ENCODE results near the gene ZNF554.
A peak's percentile ranks its signal among the peaks of the same experiment; 100 is the strongest.

The ZNF554 gene

DNA sequence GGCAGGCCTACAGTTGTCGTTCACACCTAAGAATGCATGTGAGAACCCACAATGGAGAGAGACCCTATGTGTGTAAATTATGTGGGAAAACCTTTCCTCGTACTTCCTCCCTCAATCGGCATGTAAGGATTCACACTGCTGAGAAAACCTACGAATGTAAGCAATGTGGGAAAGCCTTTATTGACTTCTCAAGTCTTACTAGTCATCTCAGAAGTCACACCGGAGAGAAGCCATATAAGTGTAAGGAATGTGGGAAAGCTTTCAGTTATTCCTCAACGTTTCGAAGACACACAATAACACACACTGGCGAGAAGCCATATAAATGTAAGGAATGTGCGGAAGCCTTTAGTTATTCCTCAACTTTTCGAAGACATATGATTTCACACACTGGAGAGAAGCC is 32.9 kb downstream of the ZNF554 start:
- intact Hi-C loops (cut with DNase I): no loop called here
- no peak for DNase-seq

DNA sequence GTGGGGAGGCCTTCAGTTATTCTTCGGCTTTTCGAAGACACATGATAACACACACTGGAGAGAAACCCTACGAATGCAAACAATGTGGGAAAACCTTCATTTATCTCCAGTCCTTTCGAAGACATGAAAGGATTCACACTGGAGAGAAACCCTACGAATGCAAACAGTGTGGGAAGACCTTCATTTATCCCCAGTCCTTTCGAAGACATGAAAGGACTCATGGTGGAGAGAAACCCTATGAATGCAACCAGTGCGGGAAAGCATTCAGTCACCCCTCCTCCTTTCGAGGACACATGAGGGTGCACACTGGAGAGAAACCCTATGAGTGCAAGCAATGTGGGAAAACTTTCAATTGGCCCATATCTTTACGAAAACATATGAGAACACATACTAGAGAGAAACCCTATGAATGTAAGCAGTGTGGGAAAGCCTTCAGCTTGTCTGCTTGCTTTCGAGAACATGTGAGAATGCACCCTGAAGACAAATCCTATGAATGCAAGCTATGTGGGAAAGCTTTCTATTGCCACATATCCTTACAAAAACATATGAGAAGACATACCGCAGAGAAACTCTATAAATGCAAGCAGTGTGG is 33.4 kb downstream of the ZNF554 start:
- intact Hi-C loops (cut with DNase I): no loop called here
- DNase-seq: no peak

DNA sequence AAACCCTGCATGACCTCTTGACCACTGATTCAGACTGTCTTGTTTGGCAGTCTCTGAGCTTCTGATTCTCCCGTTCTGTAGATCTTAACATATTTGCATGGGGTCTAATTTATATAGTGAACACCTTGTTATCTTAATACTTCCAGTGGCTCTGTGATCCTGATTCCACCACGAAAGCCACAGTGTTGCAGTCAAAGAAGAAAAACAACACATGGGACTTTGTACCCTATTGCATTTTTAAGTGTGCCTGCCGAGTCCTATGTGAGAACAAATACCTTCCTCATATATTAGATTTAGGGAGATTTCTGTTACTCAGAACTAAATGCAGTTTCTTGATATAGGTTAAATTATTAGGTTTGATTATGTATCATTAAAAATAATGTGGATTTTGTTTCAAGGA is 35.2 kb downstream of the ZNF554 start:
- no peak for DNase-seq
- intact Hi-C loops (cut with DNase I): no loop called here

DNA sequence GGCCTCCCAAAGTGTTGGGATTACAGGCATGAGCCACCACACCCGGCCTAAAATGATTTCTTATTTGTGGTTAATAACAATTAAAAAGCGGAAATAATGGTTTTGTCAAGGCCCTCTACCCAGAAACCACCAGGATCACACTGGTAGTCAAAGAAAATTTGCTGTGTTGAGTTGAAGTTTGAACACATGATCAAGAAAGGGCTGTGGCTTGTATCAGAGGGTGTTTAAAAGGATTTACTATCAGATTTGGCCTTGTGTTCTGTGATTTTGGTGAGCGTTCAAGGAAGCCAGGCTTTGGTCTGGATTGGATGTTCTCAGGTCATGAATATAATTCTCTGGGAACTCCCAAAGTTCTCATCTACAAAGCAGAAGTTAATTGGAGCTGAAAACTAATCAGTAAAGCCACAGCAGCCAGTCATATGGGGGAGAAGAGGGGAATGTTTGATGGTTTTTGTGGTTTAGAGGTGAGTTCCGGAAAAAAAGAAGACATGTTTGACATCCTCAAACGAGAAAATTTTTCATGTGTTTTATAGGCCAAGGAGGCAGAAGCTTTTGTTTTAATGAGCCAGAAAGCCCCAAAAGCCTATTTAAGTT is 36.9 kb downstream of the ZNF554 start:
- DNase-seq: no peak
- intact Hi-C loops (cut with DNase I): no loop called here

DNA sequence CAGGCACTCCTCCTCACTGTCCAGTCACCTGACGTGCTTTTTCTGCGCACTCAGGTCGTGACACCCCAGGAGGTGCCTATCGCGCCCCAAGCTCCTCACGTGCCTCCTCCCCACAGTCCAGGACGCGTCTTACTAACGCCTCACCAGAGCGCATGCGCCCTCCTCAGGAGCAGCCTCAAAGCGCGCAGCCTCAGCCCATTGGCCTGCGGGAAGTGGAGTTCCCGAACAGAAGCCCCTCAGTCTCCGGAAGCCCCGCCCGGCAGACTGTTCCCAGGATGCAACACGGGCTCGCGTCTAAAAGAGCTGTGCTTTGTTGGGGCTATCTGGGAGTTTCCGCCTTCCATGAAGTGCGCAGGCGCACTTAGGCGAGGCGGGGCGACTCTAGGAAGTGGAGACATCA is 39.2 kb downstream of the ZNF554 start:
- intact Hi-C loops (cut with DNase I): no loop called here
- DNase-seq: no peak

DNA sequence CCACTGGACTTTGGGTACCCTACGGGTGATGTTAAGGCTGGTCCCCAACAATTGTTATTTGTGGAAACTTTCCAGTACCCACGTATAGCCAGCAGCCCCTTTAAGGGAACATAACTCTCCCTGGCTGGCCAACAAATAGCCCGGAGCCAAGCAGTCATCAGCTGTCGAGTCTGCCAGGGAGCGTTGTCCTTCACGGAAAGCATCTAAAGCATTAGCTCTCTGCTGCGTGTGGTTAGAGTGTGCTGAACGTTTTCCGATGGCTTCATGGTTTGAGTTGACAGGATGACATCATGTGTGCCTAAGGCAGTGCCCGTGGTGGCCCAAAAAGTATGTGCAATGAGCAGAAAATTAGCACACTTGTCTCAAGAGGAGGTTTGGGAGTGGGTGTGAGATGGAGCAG is 44.1 kb downstream of the ZNF554 start:
- intact Hi-C loops (cut with DNase I): no loop called here
- DNase-seq: no peak

DNA sequence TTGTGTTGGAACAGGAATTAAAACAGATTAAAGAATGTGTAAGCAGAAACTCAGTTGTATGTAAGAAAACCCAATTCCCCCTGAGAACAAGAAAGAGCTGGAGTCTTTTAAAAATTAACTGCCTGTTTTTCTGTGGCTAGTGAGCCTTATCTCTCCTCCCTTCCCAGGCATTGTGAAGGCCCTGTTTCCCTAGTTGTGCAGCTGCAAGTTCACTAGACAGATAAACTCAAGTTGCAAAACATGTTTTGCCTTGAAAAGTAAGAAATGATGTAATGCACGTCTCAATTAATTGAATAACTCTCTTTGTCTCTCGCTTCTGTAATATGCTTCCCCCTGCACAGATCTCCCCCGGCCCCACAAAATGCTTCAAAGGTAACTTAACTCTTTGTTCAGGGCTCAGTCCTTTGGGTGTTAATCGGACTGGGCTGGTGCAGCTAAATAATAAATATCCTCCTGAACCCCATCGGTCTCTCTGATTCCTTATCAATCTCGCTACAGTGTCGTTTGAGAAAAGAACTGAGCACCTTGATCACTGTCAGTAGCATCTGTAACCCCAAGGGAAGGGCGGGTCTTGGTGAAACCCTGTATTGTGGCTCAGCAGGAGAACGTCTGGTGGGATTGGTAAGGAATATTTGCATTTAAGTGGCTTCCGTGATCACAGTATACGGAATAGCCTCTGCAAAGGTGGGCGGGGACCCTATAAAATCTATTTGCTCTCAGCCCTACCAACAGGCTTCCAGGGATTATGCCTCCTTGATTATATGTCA is 45.8 kb downstream of the ZNF554 start:
- no peak for DNase-seq
- intact Hi-C loops (cut with DNase I): no loop called here

DNA sequence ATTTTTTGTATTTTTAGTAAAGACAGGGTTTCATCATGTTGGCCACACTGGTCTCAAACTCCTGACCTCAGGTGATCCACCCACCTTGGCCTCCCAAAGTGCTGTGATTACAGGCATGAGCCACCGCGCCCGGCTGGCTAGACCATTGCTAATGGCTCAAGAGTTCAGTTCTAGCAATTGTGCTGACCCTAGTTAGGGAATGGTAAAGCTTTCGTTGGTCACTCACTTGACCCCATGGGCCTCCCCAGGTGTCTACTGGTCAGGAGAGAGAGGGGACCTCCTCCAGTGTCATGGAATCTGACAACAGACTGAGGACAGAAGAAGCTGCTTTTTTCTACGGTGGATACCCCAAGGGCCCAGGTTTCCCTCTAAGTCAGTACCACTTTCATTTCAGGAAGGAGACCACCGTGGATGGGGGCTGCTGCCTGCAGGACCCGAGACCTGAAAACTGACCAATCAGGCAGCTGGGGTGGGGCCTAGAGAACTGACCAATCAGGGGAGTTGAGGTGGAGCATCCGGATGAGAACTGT is 46.9 kb downstream of the ZNF554 start:
- intact Hi-C loops (cut with DNase I): no loop called here
- no peak for DNase-seq

DNA sequence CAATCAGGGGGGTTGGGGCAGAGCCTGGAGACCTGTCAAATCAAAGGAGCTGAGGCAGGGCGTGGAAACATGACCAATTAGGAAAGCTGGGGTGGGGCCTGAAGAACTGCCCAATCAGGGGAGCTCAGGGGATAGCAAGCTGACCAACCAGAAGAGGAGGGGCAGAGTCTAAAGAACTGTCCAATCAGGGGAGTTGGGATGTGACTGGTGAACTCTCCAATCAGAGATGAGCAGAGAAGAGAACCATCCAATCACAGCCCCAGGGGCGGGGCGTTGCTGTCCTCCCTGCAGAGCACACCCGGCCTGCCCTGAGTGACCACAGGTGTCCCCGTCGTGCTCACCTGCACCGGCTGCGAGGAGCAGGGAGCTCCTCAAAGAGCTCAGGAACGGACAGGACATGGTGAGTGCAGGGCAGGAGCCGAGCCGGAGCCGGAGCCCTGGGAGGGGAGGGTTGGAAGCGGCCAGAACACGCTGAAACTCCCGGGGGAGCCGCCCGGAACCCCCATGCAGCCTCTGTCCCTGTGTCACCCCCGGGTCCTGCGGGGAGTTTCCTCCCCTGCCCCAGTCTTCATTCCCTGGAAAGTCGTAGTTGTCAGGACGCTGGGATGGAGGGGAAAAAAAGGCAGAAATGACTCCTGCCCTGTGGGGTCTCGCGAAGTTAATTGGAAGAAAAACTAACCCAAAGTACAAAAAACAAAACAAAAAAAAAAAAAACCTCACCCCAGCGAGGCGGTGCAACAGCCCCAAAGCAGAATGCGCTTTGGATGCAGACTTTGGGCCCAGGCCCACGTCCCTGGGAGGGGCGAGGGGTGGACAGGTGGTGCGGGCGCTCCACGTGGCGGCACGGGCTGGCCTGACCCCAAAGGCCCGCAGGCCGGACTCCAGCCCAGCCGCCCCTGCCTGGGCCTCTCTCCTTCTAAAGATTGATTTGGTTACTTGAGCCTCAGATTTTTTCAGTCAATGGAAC is 47.6 kb downstream of the ZNF554 start, which contains the start of gene ZNF556:
TSS of gene ZNF556 (plus strand) at position 311 of the 967 bp plus-strand sequence. CDS start at position 398, 87 bp downstream.
- DNase-seq: peak in 34 of 42 donors; percentile 7 to 64 (median 31)
- intact Hi-C loops (cut with DNase I): no loop called here

DNA sequence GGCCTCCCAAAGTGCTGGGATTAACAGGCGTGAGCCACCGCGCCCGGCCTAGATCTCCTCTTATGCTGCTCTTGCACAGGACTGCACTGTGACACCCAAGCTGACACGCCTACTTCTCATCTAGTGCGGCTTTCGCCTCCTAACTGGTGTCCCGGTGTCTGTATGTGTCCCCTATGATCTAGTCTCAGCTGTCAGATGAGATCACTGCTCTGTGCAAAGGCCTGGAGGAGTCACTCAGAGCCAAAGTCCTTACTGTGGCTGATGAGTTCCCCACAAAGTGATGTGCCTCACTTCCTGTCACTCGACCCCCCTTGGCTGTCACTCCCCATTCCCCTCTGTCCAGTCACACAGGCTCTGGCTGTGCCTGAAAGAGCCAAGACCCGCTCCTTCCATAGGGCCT is 50.0 kb downstream of the ZNF554 start:
- no peak for DNase-seq
- intact Hi-C loops (cut with DNase I): loop anchor here (5.0 kb wide), 1 partner anchor 222 kb away; no protein-coding TSS in a partner anchor

DNA sequence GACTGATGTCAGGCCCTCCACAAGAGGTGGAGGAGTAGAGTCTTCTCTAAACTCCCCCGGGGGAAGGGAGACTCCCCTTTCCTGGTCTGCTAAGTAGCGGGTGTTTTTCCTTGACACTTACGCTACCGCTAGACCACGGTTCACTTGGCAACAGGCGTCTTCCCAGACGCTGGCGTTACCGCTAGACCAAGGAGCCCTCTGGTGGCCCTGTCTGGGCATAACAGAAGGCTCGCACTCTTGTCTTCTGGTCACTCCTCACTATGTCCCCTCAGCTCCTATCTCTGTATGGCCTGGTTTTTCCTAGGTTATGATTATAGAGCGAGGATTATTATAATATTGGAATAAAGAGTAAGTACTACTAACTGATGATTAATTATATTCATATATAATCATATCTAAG is 52.5 kb downstream of the ZNF554 start:
- intact Hi-C loops (cut with DNase I): loop anchor here (5.0 kb wide), 1 partner anchor 225 kb away; no protein-coding TSS in a partner anchor
- peak in 11 of 42 donors; percentile 5 to 62 (median 24) for DNase-seq

DNA sequence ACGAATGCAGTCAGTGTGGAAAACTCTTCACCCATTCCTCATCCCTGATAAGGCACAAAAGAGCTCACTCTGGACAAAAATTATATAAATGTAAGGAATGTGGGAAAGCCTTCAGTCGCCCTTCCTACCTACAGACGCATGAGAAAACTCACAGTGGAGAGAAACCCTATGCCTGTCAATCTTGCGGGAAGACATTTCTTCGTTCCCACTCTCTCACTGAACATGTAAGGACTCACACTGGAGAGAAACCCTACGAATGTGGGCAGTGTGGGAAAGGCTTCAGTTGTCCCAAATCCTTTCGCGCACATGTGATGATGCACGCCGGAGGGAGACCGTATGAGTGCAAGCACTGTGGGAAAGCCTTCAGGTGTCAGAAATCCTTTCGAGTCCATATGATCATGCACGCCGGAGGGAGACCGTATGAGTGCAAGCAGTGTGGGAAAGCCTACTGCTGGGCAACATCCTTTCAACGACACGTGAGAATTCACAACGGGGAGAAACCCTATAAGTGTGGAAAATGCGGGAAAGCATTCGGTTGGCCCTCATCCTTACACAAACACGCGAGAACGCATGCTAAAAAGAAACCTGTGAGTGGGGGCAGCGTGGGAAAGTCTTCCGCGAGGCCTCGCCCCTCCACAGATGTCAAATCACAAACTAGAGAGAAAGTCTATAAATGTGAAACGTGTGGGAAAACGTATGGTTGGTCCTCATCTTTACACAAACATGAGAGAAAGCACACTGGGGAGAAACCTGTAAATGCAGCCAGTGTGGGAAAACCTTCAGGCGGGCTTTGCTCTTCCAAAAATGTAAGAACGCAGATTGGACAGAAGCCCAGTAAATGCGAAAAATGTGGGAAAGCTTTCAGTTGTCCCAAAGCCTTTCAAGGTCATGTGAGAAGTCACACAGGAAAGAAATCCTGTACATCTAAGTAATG is 58.0 kb downstream of the ZNF554 start:
- no peak for DNase-seq
- intact Hi-C loops (cut with DNase I): no loop called here

DNA sequence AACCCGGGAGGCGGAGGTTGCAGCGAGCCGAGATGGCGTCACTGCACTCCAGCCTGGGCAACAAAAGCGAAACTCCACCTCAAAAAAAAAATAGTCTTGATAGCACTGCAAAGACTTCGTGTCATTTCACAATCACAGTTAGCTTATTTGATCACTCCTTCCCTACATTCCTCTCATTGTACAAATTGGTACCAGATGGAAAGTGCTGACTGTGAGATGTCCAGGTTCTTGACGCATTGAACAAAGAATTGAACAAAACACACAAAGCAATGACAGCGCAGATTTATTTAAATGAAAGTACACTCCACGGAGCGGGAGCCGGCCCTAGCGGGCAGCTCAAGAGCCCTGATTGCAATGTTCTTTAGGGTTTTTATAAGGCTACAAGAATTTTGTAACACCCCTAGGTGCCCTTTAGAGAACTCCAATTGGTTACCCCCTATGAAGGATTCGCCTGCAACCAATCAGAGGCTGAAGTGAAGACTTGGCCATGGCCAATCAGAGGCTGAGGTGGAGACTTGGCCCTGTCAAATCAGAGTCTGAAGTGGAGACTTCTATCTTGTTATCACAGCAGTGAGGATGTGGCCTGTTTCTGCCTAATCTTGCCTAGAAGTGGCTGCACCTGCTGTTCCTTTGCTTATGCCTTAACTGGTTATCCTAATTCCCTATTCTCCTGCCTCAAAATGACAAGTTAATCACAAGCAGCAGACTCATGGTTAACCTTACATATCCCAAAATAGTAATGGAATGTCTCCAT is 64.2 kb downstream of the ZNF554 start:
- DNase-seq: peak in 1 of 42 donors; percentile 14
- intact Hi-C loops (cut with DNase I): no loop called here

DNA sequence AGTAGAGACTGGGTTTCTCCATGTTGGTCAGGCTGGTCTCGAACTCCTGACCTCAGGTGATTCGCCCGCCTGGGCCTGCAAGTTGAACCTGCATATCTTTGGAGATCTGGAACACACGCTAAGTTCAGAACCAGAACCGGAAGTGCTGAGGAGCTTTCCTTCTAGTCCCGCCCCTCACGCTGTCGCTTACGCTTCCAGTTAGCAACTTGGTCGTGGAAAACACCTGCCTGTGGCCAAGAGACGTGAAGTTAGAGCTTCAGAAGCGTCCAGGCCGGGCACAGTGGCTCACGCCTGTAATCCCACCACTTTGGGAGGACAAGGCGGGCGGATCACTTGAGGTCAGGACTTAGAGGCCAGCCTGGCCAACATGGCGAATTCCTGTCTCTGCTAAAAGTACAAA is 66.1 kb downstream of the ZNF554 start:
- intact Hi-C loops (cut with DNase I): no loop called here
- DNase-seq: no peak

Data from head of caudate nucleus (tissue), 42 donors.